ENCODE measurements around the gene BEAN1.

- TF ChIP-seq CTCF (IDR thresholded peaks at IDR 0.05) = no peak
- no peak for TF ChIP-seq POLR2A (IDR thresholded peaks at IDR 0.05)
- TF ChIP-seq EP300 (IDR thresholded peaks at IDR 0.05; ENCODE audit: low read depth) = no peak
- no peak for TF ChIP-seq POLR2AphosphoS5 (IDR thresholded peaks at IDR 0.05)
Measured at GRCh38 chr16:66382966-66383299, 44.2 kb upstream of the BEAN1 start.

Measured in transverse colon (tissue), 4 donors.